ENCODE results near the gene SLC35G3.
A peak's percentile ranks its signal among the peaks of the same experiment; 100 is the strongest.
"Not testable (repeated sequence)": the region's sequence is repeated elsewhere in the genome, so short reads cannot be mapped to it uniquely, and the experiment has no call there.

The SLC35G3 gene

DNA sequence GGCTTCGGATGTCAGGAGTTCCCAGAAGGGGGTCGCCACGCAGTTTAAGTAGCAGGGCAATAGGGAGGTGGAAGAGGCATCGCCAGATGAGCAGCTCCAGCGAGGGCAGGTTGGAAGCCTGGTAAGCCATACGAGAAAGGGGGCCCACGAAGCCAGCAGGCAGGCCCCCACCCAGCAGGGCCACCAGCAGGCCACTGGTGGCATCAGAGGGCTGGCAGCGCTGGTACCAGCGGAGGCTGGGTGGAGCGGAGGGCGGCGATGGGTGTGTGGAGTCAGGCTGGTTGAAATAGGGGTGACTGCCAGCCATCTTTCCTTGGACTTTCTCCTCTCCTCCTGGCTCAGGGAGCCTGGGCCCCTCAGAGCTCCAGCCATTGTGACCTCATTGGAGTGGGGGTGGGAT lies at the start of gene SLC35G3:
TSS of gene SLC35G3 (minus strand) at position 393 of the 400 bp plus-strand sequence. CDS start at position 307, 86 bp downstream.
- not testable (repeated sequence) for DNase-seq (ENCODE audit: low read depth)

DNA sequence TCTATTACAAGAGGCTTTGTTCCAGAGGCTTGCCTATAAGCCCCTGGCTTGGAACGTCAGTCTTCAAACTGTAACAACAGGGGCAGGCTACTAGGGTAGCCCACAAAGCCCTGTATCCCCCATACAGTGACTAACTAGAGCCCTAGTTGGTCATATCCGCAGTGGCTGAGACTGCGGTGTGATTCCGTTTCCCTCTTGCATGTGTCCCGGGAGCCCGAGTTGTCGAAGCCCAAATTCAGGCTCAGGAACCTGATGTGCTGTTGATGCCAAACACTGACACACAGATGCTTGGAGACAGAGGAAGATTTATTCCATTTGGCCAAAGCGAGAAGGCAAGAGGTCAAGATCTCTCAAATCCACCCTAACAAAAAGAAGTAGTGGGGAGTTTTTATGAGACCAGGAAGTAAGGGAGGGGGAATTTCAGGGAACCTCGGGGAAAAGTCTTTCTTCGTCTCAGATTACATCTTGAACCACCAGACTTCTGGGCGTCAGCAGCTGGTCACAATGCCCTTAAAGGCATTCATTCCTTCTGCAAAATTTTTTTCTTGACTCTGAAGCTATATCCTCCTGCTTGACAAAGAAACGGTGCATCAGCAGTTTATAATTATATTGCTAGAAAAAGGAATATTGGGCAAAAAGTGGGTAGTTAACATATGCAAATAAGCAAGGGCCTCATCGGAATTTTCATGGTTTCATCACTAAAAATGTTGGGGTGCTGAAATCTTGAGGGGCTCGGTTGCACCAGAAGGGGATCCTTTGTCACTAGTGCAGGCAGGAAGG lies 49.6 kb upstream of the SLC35G3 start:
- DNase-seq (ENCODE audit: low read depth), result peak; percentile 76

DNA sequence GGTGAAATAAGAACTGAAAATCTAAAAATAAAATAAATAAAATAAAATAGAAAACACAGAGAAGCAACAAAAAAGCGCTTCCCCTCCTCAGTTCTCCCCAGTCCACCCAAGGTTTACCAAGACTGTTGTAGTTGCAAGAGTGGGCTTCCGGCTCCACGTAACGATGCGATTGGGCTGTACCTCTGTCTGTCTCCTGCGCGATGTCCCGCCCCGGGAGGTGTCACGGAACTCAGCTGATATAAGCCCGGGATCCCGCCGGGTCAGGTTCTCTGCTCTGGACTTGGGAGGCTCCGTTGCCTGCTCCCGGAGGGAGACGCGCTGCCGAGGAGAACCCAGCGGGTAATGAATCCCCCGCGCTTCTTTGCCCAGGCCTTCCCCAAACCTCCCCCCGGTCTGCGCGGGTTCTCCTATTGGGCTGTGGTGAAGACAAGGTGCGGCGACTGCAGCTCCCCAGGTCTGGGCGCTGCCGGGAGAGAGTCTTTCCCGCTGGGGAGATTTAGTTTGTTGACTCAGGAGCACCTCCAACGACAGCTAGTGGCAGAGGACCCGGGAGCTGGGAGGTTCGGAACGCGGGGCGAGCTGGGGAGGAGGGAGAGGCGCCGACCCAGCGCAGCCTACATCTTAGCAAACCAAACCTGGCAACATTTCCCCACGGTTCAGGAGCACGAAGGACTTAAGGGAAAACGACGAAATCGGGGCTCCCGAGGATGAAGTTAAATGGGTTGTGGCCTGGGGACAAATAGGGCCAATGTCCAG lies 48.8 kb upstream of the SLC35G3 start, which contains the start of gene SLFN5:
TSS of gene SLFN5 (plus strand) at position 268 of the 756 bp plus-strand sequence. CDS start 15,619 bp downstream, outside the sequence.
- DNase-seq (ENCODE audit: low read depth), result peak; percentile 91

DNA sequence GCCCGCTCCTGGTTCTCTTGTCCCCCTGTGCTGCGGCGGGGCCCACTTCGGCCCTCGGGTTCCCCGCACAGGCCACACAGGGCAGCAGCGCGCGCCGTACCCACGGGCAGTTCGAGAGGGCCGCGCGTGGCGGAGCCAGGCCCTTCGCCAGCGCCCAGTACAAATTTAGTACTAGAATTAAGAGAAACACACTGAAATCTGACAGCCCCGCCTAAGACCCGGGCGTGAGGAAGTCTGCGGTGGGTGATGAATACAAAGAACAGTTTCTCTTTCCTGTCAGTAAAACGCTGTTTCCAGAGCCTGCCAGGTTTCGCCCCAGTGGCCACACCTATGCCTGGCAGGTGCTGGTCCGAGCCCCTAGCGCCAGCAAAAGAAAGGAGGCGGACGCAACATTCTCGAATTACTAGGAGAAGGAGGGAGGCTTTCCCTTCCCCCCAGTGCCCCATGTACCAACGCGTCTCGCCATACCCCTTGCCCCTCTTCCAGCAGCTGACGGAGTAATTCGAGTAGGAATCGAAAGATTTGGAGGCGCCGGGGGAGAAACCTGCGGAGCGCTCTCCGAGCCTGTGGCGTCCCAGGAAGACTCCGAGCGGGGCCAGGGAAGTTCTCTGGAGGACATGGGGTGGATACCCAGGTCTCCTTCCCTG lies 48.1 kb upstream of the SLC35G3 start:
- peak; percentile 46 for DNase-seq (ENCODE audit: low read depth)

DNA sequence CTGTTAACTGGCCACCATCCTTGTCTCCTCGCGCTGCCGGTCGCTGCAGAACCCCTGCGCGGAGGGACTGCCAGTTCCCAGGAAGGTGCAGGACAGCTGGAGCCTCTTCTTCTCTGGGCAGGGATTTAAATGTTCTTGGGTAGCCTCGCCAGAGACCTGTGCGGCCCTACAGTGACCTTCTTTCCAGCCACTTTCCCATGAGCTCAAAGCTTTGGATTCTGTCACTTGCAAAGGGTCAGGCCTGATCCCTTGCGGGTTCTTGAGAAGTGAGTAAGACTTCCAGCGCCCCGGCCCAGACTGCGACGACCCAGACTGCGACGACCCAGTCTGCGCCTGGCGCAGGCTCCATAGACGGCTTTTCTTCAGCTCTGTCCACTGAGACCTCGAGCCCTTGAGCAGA lies 47.3 kb upstream of the SLC35G3 start:
- no peak for DNase-seq (ENCODE audit: low read depth)

DNA sequence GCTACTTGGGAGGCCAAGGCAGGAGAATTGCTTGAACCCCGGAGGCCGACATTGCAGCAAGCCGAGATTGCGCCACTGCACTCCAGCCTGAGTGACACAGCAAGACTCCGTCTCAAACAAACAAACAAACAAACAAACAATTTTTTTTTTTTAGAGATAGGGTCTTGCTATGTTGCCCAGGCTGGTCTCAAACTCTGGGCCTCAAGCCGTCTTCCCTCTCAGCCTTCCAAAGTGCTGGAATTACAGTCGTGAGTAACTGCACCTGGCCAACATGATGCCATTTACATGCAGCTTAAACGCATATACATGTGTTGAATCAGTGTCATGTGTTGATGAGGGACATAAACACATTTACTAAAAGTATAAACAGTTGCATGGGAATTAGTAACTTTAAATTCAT lies 46.7 kb upstream of the SLC35G3 start:
- no peak for DNase-seq (ENCODE audit: low read depth)

DNA sequence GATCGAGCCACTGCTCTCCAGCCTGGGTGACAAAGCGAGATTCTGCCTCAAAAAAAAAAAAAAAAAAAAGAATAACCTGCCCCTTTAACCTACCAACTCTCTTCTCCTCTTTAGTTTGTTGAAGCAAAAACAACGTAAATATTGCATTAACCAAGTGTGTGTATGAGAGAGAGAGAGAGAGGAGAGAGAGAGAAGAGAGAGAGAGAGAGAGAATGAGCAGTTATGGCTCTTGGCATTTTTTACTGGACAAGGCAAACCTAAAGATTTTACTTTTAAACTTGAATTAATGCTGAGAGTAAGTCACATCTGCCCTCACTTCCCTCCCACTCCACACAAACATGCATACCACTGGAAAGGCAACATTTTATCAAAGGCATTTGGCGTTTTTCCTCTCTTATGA lies 45.6 kb upstream of the SLC35G3 start:
- no peak for DNase-seq (ENCODE audit: low read depth)

DNA sequence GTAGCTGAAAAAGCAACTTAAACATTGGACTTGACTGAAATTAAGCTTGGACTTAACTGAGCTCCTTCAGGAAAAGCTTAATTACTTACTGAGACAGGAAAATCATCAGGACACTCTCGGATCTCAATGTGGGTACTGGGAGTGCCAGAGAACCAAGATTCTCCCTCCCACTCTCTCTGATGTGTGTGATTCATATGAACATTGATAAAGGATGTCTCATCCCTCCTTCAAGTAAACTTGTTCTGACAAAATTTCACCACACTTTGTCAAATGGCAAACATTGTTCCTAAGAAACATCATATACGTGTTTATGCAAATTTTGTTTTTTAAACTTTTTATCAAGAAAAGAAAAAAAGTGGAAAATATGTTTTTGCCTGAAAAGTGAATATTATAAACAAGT lies 44.6 kb upstream of the SLC35G3 start:
- peak; percentile 84 for DNase-seq (ENCODE audit: low read depth)

DNA sequence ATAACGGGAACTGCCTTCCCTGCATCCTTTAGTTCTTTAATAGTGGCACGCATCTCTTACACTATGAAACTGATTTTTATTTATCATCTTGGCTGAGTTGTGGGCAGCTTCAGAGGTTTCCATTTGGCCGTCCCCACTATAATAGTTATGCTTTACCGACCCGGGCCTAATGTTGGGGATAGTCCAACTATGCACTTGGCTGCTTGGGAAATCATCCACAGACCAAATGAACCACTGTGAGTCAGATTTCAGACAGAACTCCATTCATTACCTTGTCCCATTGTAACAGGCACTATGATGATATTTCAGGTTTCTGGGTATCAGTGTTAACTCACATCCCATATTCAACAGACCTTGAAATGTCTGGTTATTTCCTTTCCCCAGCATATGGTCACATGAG lies 42.6 kb upstream of the SLC35G3 start:
- DNase-seq (ENCODE audit: low read depth), result no peak

DNA sequence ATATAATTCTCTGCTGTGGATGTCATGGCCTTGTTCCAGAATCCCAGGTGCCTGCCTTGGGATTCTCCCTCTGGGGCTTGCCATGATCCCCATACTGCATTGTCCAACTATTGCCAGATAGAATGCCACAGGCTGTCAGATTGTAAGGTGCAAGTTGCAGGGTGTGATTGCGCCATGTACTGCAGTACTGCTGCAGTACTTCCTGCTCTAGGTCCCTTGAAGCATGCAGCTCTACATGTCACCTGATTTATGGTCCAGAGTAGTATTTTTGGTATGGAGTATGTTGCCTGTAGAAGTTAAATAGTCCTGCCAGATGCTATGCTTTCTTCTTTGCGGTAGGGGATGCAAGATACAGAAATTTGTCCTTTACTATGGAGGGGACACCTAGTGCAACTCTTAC lies 41.7 kb upstream of the SLC35G3 start:
- DNase-seq (ENCODE audit: low read depth), result no peak

DNA sequence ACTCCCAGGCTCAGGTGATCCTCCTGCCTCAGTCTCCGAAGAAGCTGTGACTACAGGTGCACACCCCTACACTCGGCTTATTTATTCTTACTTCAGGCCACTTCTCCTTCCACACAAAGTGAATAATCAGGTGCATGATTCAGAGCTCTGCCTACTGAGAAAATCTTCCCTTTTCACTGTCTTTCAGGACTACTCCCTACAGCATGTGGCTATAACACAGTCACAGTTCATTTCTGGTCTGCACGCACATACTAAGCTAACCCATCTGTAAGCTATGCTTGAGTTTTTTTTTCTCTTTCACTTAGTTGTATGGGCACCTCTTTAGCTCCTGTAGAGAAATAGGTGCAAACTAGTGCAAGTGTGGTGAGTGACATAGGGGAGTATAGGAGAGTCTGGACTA lies 41.1 kb upstream of the SLC35G3 start:
- DNase-seq (ENCODE audit: low read depth), result no peak

DNA sequence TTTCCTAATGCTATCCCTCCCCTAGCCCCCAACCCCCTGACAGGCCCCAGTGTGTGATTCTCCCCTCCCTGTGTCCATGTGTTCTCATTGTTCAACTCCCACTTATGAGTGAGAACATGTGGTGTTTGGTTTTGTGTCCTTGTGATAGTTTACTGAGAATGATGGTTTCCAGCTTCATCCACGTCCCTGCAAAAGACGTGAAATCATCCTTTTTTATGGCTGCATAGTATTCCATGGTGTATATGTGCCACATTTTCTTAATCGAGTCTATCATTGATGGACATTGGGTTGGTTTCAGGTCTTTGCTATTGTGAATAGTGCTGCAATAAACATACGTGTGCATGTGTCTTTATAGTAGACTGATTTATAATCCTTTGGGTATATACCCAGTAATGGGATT lies 40.1 kb upstream of the SLC35G3 start:
- DNase-seq (ENCODE audit: low read depth), result not testable (repeated sequence)

DNA sequence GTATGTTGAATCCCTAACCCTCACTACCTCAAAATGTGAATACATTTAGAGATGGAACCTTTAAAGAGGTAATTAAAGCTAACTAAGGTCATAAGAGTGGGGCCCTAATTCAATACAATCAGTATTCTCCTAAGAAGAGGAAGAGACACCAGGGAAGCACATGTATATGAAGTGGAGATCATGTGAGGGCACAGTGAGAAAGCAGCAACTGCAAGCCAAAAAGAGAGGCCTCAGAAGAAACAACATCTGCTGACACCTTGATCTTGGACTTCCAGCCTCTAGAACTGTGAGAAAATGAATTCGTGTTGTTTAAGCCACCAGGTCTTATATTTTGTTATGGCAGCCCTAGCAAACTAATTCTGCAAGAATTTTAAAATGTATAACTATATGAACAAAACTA lies 35.4 kb upstream of the SLC35G3 start:
- DNase-seq (ENCODE audit: low read depth), result no peak

DNA sequence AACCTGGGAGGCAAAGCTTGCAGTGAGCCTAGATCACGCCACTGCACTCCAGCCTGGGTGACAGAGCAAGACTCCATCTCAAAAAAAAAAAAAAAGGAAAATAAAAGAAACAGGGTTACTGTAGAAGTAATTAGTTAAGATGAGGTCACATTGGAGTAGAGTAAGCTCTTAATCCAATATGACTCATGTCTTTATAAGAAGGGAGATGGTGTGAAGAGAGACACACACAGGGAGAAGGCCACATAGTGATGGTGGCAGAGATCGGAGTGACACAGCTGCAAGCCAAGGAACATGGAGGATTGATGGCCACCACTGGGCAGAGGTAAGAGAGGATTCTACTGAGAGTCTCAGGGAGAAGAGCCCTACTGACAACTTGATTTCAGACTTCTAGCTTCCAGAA lies 33.4 kb upstream of the SLC35G3 start:
- no peak for DNase-seq (ENCODE audit: low read depth)

DNA sequence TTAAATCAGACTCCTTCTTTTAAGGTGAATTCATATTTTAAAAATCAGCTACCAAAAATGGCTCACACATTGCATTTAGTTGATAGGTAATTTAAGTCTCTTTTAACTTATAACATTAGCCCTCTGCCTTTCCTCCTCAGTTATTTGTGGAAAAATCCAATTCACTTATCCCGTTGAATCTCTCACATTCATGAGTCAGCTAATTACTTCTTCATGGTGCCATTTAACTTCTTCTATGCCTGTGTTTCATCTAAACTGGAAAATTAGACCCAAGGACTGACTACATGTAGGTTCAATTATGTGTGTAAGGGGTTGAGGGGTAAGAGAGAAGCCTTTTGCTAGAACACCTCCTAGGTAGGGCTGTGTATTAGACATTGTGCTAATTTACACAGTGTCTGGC lies 30.2 kb upstream of the SLC35G3 start:
- no peak for DNase-seq (ENCODE audit: low read depth)

DNA sequence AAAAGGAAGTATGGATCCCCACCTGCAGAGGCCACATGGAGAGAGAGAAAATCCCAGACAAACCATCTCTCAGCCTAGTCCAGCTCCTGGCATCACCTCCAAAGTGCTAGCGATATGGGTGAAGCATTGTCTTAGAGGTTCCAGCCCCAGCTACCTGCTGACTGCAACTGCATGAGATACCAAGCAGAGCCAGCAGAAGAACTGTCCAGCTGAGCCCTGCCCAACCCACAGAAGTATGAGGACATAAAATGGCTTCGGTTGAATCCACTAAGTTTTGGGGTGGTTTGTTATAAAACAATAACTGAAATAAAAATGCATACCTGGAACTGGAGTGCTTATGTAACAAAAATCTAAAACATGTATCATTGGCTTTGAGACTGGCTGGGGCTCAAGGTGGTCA lies 28.3 kb upstream of the SLC35G3 start:
- DNase-seq (ENCODE audit: low read depth), result no peak

DNA sequence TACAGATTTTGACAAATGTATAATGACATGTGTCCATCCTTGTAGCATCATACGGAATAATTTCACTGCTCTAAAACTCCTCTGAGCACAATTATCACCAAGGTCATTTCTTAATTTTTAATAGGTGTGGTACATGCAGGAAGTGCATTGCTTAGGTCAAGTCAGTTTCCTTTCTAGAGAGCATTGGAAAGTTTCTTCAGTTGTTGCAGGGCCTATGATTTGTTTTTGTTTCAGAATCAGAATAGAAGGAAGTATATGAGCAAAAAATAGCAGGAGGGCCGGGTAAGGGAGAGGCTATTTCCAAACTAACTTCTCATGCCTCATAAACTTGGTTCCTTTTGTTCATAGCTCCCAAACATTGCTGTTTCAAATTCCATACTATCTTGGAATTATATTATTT lies 24.7 kb upstream of the SLC35G3 start:
- DNase-seq (ENCODE audit: low read depth), result no peak

DNA sequence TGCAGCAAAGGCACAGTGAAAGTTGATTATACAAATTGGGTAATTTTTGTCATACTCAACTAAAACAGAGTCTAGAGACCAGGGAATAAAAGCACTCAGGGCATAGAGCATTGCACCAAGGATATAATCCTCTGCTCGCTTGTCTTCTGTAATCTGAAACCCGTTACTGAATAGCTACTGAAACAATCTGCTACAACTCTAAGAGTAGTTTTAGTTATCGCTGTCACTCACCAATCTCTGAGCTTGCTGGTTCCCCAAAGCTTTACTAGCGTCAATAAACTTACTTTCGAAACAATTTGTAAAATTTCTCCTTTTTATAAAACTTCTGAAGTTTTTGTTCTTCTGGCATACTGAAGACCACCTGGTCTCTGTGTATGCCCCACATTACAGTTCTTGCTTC lies 22.9 kb upstream of the SLC35G3 start:
- no peak for DNase-seq (ENCODE audit: low read depth)

DNA sequence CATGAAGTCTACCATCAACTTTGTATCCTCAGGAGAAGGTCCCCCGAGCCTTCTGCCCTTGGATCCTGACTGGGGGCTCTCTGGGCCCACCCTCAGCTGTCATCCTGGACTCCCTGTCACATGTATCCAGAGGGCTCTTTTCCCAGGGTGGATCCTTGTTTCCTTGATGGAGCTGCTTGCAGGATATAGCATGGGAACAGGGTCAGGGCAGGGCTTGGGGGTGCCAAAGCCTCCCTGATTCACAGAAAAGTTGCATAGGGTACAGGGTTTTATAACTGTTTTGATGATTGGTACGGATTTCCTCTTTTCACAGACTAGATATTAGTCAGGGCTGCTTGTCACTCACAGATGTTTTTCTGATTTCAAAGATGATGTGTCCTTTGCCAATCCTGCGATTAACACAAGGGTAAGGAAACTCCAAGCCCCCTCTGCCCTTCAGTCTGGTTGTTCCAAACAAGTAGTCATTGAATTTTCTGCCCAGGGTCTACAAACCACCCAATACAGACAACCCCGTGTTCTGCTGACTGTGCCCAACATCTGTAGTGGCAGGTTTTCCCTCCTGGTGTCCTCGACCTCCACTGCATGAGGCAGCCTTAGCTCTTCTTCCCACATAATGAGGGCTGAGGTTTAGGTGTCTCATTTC lies 20.6 kb upstream of the SLC35G3 start:
- DNase-seq (ENCODE audit: low read depth), result no peak

DNA sequence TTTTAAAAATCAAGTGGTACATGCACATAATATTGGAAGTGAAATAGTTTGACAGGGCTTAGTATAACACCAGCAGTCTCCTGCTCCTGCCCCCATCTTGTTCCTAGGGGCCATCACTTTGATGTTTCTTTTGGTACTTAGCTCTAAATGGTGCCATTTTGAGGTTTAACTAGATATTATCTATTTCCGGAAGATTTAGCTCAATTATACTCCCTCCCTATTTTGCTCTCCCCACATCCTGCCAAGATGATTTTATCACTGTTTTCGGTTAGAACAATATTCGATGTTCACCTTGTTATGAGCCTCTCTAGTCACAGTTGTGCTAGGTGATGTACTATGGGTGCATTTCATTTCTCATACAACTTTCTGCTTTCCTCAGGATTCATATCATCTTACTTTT lies 20.0 kb upstream of the SLC35G3 start:
- DNase-seq (ENCODE audit: low read depth), result no peak

DNA sequence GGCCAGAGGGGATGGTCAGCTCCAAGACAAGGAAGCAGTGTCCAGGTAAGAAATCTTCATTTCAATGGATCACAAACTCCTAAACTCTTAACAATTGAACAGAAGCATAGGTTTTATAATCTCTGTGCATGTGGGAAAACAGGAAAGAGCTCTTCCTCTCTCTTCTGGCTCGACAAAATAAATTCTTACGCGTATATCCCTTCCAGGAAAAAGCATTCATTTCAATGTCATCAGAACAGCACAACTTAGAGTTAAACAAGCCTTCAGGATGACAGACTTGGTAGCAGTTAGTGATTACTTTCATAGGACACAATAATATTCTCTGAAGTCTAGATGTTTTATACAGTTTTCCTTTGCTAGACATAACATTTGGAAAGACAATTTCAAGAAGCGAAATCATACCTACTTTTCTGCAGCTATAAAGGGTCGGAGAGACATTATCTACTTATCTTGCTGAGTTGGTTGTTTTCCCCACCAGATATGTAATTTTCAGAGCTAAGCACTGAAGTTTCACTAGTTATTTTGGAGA lies 19.3 kb upstream of the SLC35G3 start:
- DNase-seq (ENCODE audit: low read depth), result no peak

DNA sequence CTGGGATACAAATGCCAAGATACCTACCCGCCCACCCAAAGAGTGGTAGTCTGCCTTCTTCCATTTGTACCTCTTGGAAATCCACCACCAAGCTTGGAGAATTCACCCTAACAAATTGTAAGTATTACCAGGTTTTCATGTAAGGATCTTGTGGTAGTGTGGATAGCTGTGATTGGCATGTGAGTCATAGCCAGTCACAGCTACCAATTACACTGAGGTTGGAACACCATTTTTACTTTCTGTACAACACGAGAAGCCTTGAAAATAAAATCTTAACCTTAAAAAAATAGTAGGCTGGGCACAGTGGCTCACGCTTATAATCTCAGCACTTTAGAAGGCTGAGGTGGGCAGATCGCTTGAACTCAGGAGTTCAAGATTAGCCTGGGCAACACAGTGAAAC lies 18.5 kb upstream of the SLC35G3 start:
- DNase-seq (ENCODE audit: low read depth), result no peak
